ENCODE data around the gene SGCE. TPM values are rescaled to one million over a fixed set of nuclear protein-coding genes. Genes with fewer than 3 reads are reported as not detected.
"Not testable (repeated sequence)": the region's sequence is repeated elsewhere in the genome, so short reads cannot be mapped to it uniquely, and the experiment has no call there.

SGCE gene
- total RNA-seq: 100 to 1,000 TPM in 1 of 4 donors, 10 to 100 TPM in 3; 72.3 to 108 (median 85.8) TPM

GRCh38 chr7:94655848-94656657 lies at the start of gene SGCE:
Gene SGCE (minus strand): TSS chr7:94656133. CDS start chr7:94656098, 35 bp downstream.
- 15 to 23% methylated on average over 50 to 57 of the region's 63 CpGs for WGBS, 2 donors
- Histone ChIP-seq H3K27me3 (no peaks in the 10 kb centered on the region), H3K27ac (peak within 1 kb of the TSS; percentile 20 to 62 (median 31)), H3K4me1 (peaks cover 0 to 9% of the 10 kb centered on the region in 2 donors), H3K9me3 (no peaks in the 10 kb centered on the region), H3K4me3 (replicated peaks in 1 of 3) (peak within 1 kb of the TSS in 2 of 3 donors; percentile 44 to 74), H3K36me3 (no peaks in the 10 kb centered on the region)
- peak in 1 of 2 donors; percentile 35 for TF ChIP-seq POLR2A (IDR thresholded peaks at IDR 0.05)
- peak in 5 of 6 experiments; percentile 7 to 79 (median 35) for TF ChIP-seq CTCF (IDR thresholded peaks at IDR 0.05)
- peak; percentile 66 to 73 for DNase-seq
- intact Hi-C loops (cut with DNase I): no loop called here

GRCh38 chr7:94705155-94706021 lies 49.5 kb upstream of the SGCE start:
- intact Hi-C loops (cut with DNase I); H3K4me3 ChIP-seq (replicated peaks in 1 of 3); H3K36me3 ChIP-seq; H3K27me3 ChIP-seq; H3K27ac ChIP-seq; H3K4me1 ChIP-seq; DNase-seq; H3K9me3 ChIP-seq: not testable (repeated sequence)
- 93 to 98% methylated on average over 10 to 11 of the region's 39 CpGs for WGBS, 2 donors

GRCh38 chr7:94701555-94701973 lies 45.6 kb upstream of the SGCE start:
- H3K27ac ChIP-seq: no peak overlapping the region

GRCh38 chr7:94700926-94701554 lies 45.1 kb upstream of the SGCE start:
- Histone ChIP-seq H3K9me3 (no peaks in the 10 kb centered on the region), H3K27me3 (no peaks in the 10 kb centered on the region), H3K4me1 (no peaks in the 10 kb centered on the region), H3K36me3 (no peaks in the 10 kb centered on the region), H3K27ac (no peak overlapping the region), H3K4me3 (replicated peaks in 1 of 3) (no peak overlapping the region)
- intact Hi-C loops (cut with DNase I): no loop called here
- no peak for TF ChIP-seq CTCF (IDR thresholded peaks at IDR 0.05)
- TF ChIP-seq POLR2A (IDR thresholded peaks at IDR 0.05): no peak
- DNase-seq: no peak

More at GRCh38 chr7:94701555-94701973, 45.6 kb upstream of the SGCE start:
- 84 to 85% methylated on average over 1 of the region's 1 CpG for WGBS, 2 donors
- H3K4me1 ChIP-seq: no peaks in the 10 kb centered on the region
- intact Hi-C loops (cut with DNase I): no loop called here
- H3K9me3 ChIP-seq: no peaks in the 10 kb centered on the region
- no peak for TF ChIP-seq CTCF (IDR thresholded peaks at IDR 0.05)
- TF ChIP-seq POLR2A (IDR thresholded peaks at IDR 0.05): no peak
- H3K36me3 ChIP-seq: no peaks in the 10 kb centered on the region
- no peak for DNase-seq
- H3K4me3 ChIP-seq (replicated peaks in 1 of 3): no peak overlapping the region
- no peaks in the 10 kb centered on the region for H3K27me3 ChIP-seq

- 65 to 76% methylated on average over 2 of the region's 2 CpGs for WGBS, 2 donors
- Histone ChIP-seq H3K27me3 (no peaks in the 10 kb centered on the region), H3K4me3 (replicated peaks in 1 of 3) (no peak overlapping the region), H3K27ac (no peak overlapping the region), H3K36me3 (no peaks in the 10 kb centered on the region), H3K9me3 (no peaks in the 10 kb centered on the region), H3K4me1 (no peaks in the 10 kb centered on the region)
- intact Hi-C loops (cut with DNase I): no loop called here
- DNase-seq: no peak
- TF ChIP-seq POLR2A (IDR thresholded peaks at IDR 0.05): no peak
- TF ChIP-seq CTCF (IDR thresholded peaks at IDR 0.05): no peak
Measured at GRCh38 chr7:94698275-94698674, 42.3 kb upstream of the SGCE start.
